IPS-20b (cell line): Measurements from ENCODE around the gene RGMA.
A peak's percentile ranks its signal among the peaks of the same experiment; 100 is the strongest.

Source experiments
- H3K27ac ChIP-seq: one replicate; pipeline ENCODE4 v1.5.1; 2013; ENCODE audit warnings: low read length
- H3K27me3 ChIP-seq: 2 replicates; pipeline ENCODE4 v1.6.1; 2013; ENCODE audit warnings: mild to moderate bottlenecking, low read length, inconsistent platforms; ENCODE audit not compliant: insufficient read depth
- H3K36me3 ChIP-seq: 2 replicates; pipeline ENCODE4 v1.6.1; 2013; ENCODE audit warnings: low read depth, mild to moderate bottlenecking, inconsistent platforms, low read length, moderate library complexity; ENCODE audit not compliant: insufficient read depth
- H3K4me1 ChIP-seq: 2 replicates; pipeline ENCODE4 v1.6.1; 2013; ENCODE audit warnings: mild to moderate bottlenecking, control low read depth, inconsistent platforms, low read length, moderate library complexity; ENCODE audit not compliant: insufficient read depth
- H3K4me3 ChIP-seq: 2 replicates; pipeline ENCODE4 v1.5.1; 2013; ENCODE audit warnings: mild to moderate bottlenecking, low read length, inconsistent platforms
- H3K9ac ChIP-seq: 2 replicates; pipeline ENCODE4 v1.6.1; 2013; ENCODE audit warnings: low read depth, mild to moderate bottlenecking, inconsistent platforms, low read length, moderate library complexity
- H3K9me3 ChIP-seq: 2 replicates; pipeline ENCODE4 v1.6.1; 2013; ENCODE audit warnings: mild to moderate bottlenecking, low read depth, low read length, inconsistent platforms; ENCODE audit not compliant: insufficient read depth

RGMA gene, protein sequence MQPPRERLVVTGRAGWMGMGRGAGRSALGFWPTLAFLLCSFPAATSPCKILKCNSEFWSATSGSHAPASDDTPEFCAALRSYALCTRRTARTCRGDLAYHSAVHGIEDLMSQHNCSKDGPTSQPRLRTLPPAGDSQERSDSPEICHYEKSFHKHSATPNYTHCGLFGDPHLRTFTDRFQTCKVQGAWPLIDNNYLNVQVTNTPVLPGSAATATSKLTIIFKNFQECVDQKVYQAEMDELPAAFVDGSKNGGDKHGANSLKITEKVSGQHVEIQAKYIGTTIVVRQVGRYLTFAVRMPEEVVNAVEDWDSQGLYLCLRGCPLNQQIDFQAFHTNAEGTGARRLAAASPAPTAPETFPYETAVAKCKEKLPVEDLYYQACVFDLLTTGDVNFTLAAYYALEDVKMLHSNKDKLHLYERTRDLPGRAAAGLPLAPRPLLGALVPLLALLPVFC

GRCh38 chr15:93088981-93089726 is at the start of gene RGMA:
RGMA (minus strand) TSS chr15:93089211; CDS start chr15:93088932, 279 bp downstream.
- H3K9me3 ChIP-seq, result no peaks in the 10 kb centered on the region
- peaks cover 66% of the 10 kb centered on the region for H3K27me3 ChIP-seq
- H3K4me3 ChIP-seq, result peak within 1 kb of the TSS; percentile 79
- H3K4me1 ChIP-seq, result peaks cover 14% of the 10 kb centered on the region; the same call in 1 of the 2 replicates
- peak within 1 kb of the TSS; percentile 65; the same call in 1 of the 2 replicates for H3K9ac ChIP-seq
- H3K36me3 ChIP-seq, result 0 out of 2 replicates have a peak, but pooled peaks cover 4% of the 10 kb centered on the region
- H3K27ac ChIP-seq, result no peak within 1 kb of the TSS

GRCh38 chr15:93136606-93137005 is 47.6 kb upstream of the RGMA start:
- Histone ChIP-seq H3K27me3 (peaks cover 37% of the 10 kb centered on the region), H3K4me3 (no peak overlapping the region), H3K4me1 (peaks cover 14% of the 10 kb centered on the region; the same call in 1 of the 2 replicates), H3K36me3 (no peaks in the 10 kb centered on the region), H3K27ac (no peak overlapping the region), H3K9ac (no peak overlapping the region), H3K9me3 (no peaks in the 10 kb centered on the region)

DNA sequence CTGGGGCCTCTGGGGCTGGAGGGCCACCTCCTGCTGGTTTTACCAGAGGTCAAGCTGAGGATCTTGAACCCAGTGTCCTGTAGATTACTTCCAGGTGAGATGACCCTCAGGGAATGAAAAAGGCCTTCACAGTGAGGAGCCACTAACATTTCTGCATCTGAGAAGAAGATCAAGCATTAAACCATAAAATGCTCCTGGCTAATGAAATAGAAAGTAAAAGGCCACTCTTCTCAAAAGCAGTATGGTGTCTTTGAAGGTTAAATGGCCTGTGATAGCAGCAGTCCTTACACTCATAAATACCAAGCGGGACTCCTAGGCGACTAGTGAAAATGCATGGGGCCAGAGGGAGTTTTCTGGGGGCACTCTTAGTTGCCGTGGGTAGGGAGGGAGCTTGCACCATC is 47.0 kb upstream of the RGMA start:
- H3K27ac ChIP-seq, result no peak overlapping the region

GRCh38 chr15:93135459-93135858 is 46.4 kb upstream of the RGMA start:
- H3K27me3 ChIP-seq, result peaks cover 37% of the 10 kb centered on the region
- H3K9me3 ChIP-seq, result no peaks in the 10 kb centered on the region
- peaks cover 14% of the 10 kb centered on the region; the same call in 1 of the 2 replicates for H3K4me1 ChIP-seq
- H3K4me3 ChIP-seq, result no peak overlapping the region
- H3K27ac ChIP-seq, result no peak overlapping the region
- no peak overlapping the region for H3K9ac ChIP-seq
- H3K36me3 ChIP-seq, result no peaks in the 10 kb centered on the region

More for the DNA sequence above, 47.0 kb upstream of the RGMA start:
- H3K27me3 ChIP-seq, result peaks cover 37% of the 10 kb centered on the region
- H3K9me3 ChIP-seq, result no peaks in the 10 kb centered on the region
- peaks cover 14% of the 10 kb centered on the region; the same call in 1 of the 2 replicates for H3K4me1 ChIP-seq
- no peak overlapping the region for H3K4me3 ChIP-seq
- no peak overlapping the region for H3K9ac ChIP-seq
- no peaks in the 10 kb centered on the region for H3K36me3 ChIP-seq

- Histone ChIP-seq H3K27me3 (peaks cover 19% of the 10 kb centered on the region), H3K27ac (no peak overlapping the region), H3K9ac (no peak overlapping the region), H3K9me3 (no peaks in the 10 kb centered on the region), H3K36me3 (no peaks in the 10 kb centered on the region), H3K4me1 (peaks cover 12% of the 10 kb centered on the region; the same call in 1 of the 2 replicates), H3K4me3 (no peak overlapping the region)
Observed at GRCh38 chr15:93131485-93132095, 42.6 kb upstream of the RGMA start.

- Histone ChIP-seq H3K27ac (no peak overlapping the region), H3K4me3 (no peak overlapping the region), H3K27me3 (peaks cover 19% of the 10 kb centered on the region), H3K9ac (no peak overlapping the region), H3K4me1 (no peaks in the 10 kb centered on the region), H3K36me3 (no peaks in the 10 kb centered on the region), H3K9me3 (no peaks in the 10 kb centered on the region)
Observed at GRCh38 chr15:93129702-93130488, 40.9 kb upstream of the RGMA start.

GRCh38 chr15:93127286-93127685 is 38.3 kb upstream of the RGMA start:
- Histone ChIP-seq H3K27ac (no peak overlapping the region), H3K27me3 (no peaks in the 10 kb centered on the region), H3K9ac (no peak overlapping the region), H3K4me3 (no peak overlapping the region), H3K36me3 (no peaks in the 10 kb centered on the region), H3K9me3 (no peaks in the 10 kb centered on the region), H3K4me1 (no peaks in the 10 kb centered on the region)

DNA sequence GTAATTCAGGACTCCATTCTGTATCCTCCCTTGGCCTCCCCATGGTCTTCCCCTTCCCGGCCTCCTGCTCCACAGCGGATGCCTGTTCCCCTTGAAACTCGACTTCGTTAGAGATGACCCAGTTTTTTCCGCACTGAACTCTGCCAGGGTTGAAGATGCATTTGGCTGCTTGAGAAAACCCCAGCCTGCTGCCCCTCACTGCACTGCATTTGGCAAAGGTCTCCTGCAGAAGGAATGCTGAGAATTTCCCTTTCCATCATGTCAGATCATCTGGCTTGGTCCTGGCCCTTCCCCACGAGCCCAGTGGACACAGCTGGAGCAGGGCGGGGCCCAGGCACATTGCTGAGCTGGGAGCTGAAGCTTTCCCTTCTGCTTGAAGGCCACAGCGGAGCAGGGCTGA is 37.6 kb upstream of the RGMA start:
- H3K27me3 ChIP-seq, result no peaks in the 10 kb centered on the region
- H3K4me1 ChIP-seq, result no peaks in the 10 kb centered on the region
- no peak overlapping the region for H3K4me3 ChIP-seq
- H3K36me3 ChIP-seq, result no peaks in the 10 kb centered on the region
- H3K9ac ChIP-seq, result no peak overlapping the region
- H3K9me3 ChIP-seq, result no peaks in the 10 kb centered on the region
- no peak overlapping the region for H3K27ac ChIP-seq

GRCh38 chr15:93126148-93126547 is 37.1 kb upstream of the RGMA start:
- Histone ChIP-seq H3K36me3 (no peaks in the 10 kb centered on the region), H3K27ac (no peak overlapping the region), H3K4me1 (no peaks in the 10 kb centered on the region), H3K9me3 (no peaks in the 10 kb centered on the region), H3K9ac (no peak overlapping the region), H3K27me3 (no peaks in the 10 kb centered on the region), H3K4me3 (no peak overlapping the region)

DNA sequence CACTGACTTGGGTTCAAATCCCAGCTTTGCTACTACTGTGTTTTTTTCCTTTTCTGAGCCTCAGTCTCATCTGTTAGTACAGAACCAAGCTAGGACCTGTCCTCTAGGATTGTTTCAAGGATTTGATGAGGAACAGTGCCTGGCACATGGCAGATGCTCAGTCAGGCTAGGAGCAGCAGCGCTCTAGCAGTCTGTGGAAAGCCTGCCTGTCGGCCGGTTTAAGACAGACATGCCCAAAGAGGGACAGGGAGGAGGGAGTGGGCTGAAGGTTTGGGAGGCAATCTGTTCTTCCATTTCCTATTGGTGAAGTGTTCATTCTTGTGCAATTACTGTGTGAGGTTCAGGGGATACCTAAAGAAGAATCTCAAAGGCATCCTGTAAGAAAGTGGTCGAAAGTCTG is 35.1 kb upstream of the RGMA start:
- no peak overlapping the region for H3K27ac ChIP-seq
- H3K4me1 ChIP-seq, result no peaks in the 10 kb centered on the region
- no peaks in the 10 kb centered on the region for H3K27me3 ChIP-seq
- no peak overlapping the region for H3K4me3 ChIP-seq
- H3K9ac ChIP-seq, result no peak overlapping the region
- no peaks in the 10 kb centered on the region for H3K9me3 ChIP-seq
- no peaks in the 10 kb centered on the region for H3K36me3 ChIP-seq
